Measurements from ENCODE around the gene SPOP.
"Not testable (repeated sequence)": the region's sequence is repeated elsewhere in the genome, so short reads cannot be mapped to it uniquely, and the experiment has no call there.

SPOP gene

GRCh38 chr17:49554694-49555494 lies 123.0 kb downstream of the SPOP start:
- in situ Hi-C loops (cut with HindIII; ENCODE audit: low sequenced_read_pairs) = no loop called here

GRCh38 chr17:49553676-49554335 lies 124.1 kb downstream of the SPOP start:
- in situ Hi-C loops (cut with HindIII; ENCODE audit: low sequenced_read_pairs) = no loop called here

- in situ Hi-C loops (cut with HindIII; ENCODE audit: low sequenced_read_pairs) = no loop called here
Observed at GRCh38 chr17:49552070-49552751, 125.7 kb downstream of the SPOP start.

GRCh38 chr17:49551221-49552069 lies 126.5 kb downstream of the SPOP start:
- in situ Hi-C loops (cut with HindIII; ENCODE audit: low sequenced_read_pairs) = no loop called here

GRCh38 chr17:49550764-49551163 lies 127.1 kb downstream of the SPOP start:
- in situ Hi-C loops (cut with HindIII; ENCODE audit: low sequenced_read_pairs) = not testable (repeated sequence)

GRCh38 chr17:49549691-49550678 lies 127.9 kb downstream of the SPOP start:
- in situ Hi-C loops (cut with HindIII; ENCODE audit: low sequenced_read_pairs) = no loop called here

- in situ Hi-C loops (cut with HindIII; ENCODE audit: low sequenced_read_pairs) = no loop called here
Observed at GRCh38 chr17:49549311-49549605, 128.6 kb downstream of the SPOP start.
